Fibroblast of skin of abdomen (primary cell): ENCODE data around the gene PTBP3.

Source experiments
- DNase-seq: peaks from one replicate; pipeline ENCODE4 v3.0.0-alpha.2; 2013

Gene PTBP3

GRCh38 chr9:112355427-112355897, 22.0 kb upstream of the PTBP3 start:
- no peak for DNase-seq

DNA sequence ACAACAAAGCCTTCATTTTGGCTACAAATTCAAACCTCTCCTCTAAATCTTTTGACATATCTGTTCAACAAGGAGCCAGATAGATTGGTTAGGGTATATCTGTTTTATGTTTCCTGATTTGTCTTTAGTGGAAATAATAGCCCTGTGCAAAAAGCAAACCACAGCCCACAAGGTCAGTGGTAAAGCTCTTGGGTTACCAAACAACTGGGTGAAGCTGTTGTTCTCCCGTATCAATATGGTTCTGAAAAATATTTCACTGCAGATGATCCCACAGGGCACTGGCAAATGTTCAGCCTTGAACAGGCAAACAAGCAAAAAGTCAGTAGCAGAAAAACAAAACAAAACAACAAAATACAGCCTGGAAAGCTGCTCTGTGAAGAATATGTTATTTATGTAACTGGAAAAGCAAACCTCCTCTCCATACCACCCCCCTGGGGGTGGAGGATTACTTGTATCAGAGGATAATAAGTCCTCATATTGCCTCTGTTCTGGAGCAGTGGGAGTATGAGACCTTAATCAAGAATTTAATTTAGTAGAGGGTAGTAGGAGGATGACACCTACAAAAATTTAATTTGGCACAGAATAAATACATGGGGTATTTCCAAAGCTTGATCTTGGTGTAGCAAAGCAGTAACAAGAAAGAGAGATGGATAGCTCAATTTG, 20.8 kb upstream of the PTBP3 start:
- no peak for DNase-seq

DNA sequence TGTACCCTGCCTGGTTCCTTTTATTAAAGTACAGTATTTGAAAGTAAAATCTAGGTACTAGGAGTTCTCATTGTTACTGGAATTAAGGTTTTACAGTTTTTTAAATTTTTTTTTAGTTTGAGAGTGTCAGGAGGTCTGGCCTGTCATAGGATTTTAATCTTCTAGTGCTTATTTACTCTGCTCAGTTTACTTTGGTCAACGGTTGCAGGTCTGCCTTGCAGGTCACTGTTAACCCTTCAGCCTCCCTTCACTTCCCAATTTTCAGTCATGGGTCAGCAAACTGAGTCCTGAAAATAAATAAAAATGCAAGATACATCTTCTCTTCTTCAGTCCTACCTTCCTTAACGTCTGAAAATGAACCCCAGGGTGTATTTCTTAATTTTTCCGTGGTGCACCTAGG, 18.8 kb upstream of the PTBP3 start:
- DNase-seq, result no peak

DNA sequence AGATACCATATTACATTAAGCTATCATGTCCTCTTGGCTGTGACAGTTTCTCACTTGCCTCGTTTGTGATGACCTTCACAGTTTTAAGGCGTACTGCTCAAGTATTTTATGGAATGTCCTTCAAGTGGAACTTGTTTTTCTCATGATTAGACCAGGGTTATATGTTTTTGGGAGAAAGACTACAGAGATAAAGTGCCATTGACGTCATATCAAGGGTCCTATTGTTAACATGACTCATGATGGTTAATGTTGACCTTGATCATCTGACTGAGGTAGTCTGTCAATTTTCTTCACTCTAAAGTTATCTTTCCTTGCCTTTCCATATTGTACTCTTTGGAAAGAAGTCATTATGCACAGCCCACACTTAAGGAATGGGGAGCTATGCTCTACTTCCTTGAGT, 17.8 kb upstream of the PTBP3 start:
- DNase-seq, result no peak

GRCh38 chr9:112349008-112349333, 15.6 kb upstream of the PTBP3 start:
- DNase-seq, result no peak

DNA sequence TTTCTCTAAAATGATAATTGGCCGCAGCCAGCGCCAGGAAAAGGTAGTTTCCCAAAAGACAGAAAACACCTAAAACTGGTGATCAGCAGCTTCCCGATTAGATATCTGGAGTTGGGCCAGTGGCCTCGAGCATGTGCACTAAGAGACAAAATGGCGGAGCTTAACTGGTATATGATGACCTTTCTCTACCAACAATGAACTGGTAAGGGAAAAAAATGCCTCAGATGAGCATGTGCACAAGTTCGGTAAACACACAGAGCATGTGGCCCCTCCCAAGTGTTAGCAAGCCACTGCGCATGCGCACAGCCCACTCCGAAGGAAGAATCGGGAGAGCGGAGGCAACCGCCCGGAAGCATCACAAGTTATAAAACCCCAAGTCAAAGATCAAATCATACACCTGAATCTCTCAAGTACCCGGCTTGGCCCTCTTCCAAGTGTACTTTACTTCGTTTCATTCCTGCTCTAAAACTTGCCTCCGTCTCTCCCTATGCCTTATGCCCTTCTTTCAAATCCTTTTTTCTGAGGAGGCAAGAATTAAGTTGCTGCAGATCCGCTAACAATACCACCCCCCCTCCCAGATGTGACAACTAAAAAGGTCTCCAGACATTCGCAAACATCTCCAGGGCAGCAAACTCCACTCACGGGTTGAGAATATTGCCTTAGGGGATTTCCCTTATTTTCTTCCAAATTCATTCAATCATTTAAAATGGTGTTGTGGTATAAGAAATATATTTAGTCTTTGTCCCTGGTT, 15.0 kb upstream of the PTBP3 start:
- peak; percentile 64 for DNase-seq

- peak; percentile 75 for DNase-seq
These were observed 8.3 kb upstream of the PTBP3 start for GRCh38 chr9:112341730-112342129.

GRCh38 chr9:112339886-112340285, 6.5 kb upstream of the PTBP3 start:
- no peak for DNase-seq

DNA sequence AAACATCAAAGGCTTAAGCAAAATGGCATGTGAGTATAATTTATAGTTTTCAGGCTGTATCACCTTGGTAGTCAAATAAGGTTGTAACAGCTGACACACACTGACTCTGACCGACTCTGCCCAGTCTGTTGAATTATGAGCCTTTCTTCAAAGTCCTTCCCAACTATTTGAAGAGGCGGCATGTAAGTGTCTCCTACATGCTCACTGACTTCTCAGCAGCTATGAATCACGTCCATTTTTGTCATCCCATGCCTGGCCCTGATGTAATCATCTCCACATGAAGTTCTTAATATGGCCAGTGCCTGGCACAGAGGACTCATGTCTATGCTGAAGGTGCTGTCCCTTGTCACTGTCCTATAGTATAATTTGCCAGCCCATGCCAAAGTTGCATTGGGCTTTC, 5.1 kb upstream of the PTBP3 start:
- peak; percentile 70 for DNase-seq

- DNase-seq, result no peak
These were observed 4.1 kb upstream of the PTBP3 start for GRCh38 chr9:112337547-112337946.

GRCh38 chr9:112334432-112334841, 1.0 kb upstream of the PTBP3 start:
- DNase-seq, result peak; percentile 26

DNA sequence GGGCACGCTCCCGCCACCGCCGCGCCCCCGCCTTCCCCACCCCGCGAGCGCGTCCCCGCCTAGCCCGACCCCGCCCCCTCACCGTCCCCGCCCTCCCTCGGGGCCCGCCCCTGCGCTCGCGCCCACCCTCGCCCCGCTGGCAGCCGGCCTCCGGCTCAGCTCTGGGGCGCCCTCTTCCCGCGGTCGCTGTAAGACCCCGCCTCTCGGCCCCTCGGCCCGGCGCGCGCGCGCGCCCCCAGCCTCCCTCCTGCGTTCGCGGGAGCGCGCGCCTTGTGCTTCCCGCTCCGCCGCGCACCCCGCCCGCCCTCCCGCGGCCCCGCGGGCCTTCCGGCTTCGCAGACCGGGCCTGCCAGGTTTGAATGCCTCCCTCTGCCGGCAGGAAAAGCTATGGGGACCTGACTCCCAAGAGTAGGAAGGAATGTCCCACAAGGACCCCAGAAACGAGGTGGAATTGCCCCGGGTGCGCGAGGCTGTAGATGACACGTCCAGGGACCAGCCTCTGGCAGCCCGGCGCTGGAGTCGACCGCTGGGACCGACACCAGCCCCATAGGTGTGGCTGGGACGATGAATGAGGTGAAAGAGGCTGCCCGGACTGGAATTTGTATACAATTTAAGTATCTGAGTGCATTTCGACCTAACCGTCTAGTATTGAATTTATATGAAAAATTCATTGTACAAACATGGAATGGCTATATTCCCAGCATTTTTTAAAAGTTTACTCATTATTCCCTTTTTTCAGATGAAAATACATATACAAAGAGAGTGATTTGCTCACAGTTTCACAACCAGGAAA, 416 bp upstream of the PTBP3 start:
- peak; percentile 97 for DNase-seq

GRCh38 chr9:112332674-112332976, 794 bp downstream of the PTBP3 start:
- DNase-seq, result no peak

DNA sequence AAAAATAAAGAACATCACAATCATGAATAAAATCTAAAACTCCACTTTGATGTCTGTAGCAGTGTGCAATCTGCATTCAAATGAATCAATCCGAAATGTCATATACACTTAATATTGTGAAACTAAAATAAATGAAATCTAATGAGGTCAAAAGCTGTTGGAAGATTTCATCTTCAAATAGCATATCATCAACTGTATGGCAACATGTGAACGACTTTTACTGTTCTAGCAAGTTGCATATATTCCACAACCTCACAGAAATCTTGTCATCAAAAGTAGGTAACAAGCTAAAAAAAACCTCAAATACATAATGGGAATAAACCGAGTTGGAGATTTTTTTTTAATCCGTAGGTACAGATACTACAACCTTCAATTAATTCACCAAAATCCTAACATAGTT, 1.2 kb downstream of the PTBP3 start:
- no peak for DNase-seq

- no peak for DNase-seq
These were observed 1.8 kb downstream of the PTBP3 start for GRCh38 chr9:112331674-112331952.

- no peak for DNase-seq
These were observed 4.9 kb downstream of the PTBP3 start for GRCh38 chr9:112328545-112328944.

- peak; percentile 10 for DNase-seq
These were observed 5.5 kb downstream of the PTBP3 start for GRCh38 chr9:112327718-112328450.

DNA sequence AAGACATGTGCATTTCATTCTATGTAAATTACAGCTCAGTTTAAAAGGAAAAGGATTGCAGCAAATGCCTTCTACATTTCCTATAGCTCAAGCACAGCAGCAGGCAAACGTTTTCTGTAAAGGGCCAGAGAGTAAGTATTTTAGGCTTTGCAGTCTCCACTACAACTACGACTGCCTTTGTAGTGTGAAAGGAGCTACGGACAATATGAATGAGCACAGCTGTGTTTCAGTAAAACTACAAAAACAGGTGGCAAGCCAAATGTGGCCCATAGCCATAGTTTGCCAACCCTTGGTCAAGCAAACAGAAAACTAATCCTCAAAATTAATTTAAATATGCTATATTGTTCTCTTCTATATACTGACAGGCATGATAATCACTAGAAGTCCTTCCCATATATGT, 7.2 kb downstream of the PTBP3 start:
- DNase-seq, result no peak

- no peak for DNase-seq
These were observed 7.8 kb downstream of the PTBP3 start for GRCh38 chr9:112325600-112325999.

DNA sequence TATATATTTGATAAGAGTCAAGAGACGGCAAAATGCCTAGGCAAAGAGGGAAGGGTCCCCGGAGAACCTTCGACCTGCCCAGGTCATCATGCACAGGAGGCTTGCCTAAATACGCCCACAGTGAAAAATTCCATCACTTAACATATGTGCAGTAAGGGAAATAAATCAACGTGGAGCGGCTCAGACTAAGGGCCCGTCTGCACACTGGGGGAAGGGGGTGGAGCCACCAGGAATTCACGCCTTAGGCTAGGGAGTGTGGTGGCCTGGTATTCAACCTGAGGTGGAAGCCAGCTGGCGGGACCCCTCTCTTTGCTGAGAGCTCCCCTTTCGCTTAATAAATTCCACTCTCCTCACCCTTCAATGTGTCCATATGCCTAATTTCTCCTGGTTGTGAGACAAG, 8.3 kb downstream of the PTBP3 start:
- no peak for DNase-seq

GRCh38 chr9:112323378-112323854, 10.0 kb downstream of the PTBP3 start:
- DNase-seq, result no peak

DNA sequence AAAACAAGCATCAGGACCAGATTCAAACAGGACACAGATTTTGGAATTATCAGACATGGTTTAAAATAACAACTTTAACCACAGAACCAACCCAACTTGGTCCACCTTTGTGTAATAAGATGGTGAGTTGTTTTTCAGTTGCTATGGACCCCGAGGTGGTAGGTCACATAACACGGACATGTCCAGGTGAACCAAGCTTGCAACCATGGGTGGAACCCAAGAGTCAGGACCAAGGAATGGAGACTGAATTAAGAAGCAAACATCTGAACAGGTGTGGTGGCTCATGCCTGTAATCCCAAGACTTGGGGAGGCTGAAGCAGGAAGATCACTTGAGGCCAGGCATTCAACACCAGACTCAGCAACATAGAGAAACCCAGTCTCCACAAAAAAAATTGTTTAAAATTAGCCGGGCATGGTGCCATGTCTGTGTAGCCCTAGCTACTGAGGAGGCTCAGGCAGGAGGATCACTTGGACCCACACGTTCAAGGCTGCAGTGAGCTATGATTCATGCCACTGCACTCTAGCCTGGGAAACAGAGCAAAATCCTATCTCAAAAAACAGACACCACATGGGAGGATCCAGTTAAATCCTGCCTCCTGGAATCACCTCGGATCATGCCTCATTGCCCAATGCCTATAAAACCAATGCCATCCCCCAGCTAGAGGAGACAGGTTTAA, 10.6 kb downstream of the PTBP3 start:
- DNase-seq, result no peak
